HG03175 (cell line): ENCODE measurements around the gene MS4A10.

Source experiments
- ATAC-seq: cut with Tn5 transposase; IDR thresholded peaks from one replicate; pipeline ENCODE4 v1.9.1; 2021; ENCODE audit warnings: mild to moderate bottlenecking, moderate library complexity; ENCODE audit not compliant: unreplicated experiment

The MS4A10 gene

DNA sequence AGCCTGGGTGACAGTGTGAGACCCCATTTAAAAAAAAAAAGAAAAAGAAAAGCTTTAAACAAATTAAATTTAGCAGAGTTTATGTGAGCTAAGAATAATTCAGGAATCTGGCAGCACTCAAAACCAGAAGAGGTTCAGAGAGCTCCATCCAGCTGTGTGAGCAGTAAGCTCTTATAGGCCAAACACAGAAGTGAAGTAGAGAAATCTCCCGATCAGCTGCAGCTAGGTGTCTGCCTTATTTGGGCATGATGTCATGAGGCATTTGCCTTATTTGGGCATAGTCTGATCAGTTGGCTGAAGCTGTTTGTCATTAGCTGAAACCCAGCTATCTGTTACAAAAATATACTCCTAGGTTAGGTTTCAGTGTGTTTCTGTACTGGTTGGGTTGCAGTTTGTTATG lies 20.3 kb upstream of the MS4A10 start:
- peak; percentile 41 for ATAC-seq

DNA sequence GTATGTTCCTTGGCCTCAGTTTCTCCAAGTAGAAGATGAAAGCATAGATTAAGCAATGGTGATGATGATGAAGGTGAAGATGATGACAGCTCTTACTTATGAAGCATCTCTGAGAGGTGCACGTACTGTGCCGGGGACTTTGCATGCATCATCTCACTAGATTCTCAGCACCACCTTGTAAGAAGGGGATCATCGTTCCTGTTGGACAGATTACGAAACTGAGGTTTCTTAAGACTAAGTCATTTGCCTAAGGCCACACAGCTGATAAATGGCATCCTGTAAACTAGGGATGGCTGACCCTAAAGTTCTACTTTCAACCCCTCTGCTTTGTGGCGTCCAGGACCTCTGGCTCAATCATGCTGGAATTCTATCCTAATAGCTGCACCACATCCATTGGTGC lies 19.8 kb upstream of the MS4A10 start:
- no peak for ATAC-seq

DNA sequence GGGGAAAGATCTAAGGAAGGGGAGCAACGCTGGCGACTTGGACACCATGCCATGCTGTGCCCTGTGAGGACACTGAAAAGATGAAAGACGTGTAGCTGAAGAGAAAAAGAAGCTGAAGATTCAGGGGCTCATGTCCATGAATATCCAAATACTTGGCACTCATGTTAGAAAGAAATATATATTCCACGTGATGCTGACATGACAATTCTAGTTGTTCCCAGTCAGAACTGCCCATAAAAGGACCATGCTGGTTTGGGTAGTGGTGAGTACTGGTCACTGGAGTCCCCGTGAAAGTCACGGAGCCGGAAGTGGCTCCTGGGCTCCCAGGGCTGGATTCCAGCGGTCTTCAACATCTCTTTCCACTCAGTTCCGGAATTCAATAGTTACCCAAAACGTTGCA lies 18.6 kb upstream of the MS4A10 start:
- no peak for ATAC-seq

DNA sequence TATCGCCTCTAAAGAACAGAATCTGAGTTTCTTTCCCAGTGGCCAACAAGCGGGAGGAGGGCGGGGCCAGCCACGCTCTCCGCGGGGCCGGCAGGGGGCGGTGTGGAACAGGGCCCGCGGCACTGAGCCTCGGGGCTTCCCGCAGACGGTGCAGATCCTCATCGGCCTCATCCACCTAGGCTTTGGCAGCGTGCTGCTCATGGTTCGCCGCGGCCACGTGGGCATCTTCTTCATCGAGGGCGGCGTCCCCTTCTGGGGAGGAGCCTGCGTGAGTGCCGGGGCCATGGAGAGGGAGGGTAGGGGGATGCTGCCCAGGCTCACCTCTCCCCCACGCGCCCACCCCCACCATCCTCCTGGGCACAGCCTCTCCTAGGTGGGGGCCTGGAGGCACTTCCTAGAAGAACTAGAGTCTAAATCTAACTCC lies 17.7 kb upstream of the MS4A10 start:
- no peak for ATAC-seq

DNA sequence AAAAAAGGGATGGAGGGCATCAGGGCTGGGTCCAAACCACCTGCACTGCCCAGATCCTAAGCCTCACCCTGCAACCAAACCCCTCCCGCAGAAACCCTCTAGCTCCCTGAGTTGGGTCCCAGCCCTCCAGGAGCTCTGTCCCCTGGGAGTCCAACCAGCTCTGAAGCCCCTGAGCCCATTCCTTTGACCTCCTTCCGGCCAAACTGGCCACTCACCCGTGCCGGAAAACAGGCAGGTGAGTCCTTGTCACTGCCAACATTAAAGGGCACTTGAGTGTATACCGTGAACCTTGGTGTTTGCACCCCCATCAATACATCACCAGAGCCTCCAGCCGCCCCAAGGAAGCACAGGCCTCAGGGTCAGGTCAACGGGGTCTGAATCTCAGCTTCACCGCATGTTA lies 16.9 kb upstream of the MS4A10 start:
- ATAC-seq = no peak

DNA sequence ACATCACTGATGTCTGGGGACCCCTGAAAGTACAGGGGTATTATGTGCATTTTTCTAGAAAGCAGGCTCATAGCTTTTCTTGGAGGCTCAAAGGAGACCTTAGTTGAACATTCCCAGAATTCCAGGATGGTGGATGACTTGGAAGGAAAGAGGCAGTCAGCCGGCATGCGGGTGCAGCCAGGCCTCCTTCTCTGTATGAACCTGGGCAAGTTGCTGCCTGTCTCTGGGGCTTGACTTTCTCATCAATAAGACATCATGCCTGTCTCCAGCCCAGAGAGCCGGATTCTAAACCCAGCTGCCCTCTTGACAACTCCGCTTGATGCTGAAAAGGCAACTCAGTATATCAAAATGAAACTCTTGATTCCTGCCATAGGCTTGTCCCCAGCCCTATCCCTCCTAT lies 15.9 kb upstream of the MS4A10 start:
- no peak for ATAC-seq

DNA sequence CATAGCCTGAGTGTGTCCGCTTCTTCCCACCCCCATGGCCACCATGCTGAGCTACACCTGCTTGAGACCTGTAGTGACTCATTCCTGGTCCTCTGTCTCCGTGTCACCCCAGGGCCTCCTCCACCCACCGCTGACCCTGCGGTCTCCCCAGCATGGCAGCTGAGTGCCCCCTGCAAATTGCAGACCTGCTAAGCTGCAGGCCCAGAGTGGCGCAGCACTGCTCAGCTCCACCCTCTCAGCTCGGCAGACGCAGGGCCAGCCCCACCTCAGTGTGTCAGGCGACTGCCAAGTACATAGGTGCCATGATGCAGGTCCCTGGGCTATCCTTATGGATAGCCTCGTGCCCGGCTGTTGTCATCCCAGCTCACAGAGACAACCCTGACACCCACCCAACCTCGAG lies 15.3 kb upstream of the MS4A10 start:
- ATAC-seq = no peak

DNA sequence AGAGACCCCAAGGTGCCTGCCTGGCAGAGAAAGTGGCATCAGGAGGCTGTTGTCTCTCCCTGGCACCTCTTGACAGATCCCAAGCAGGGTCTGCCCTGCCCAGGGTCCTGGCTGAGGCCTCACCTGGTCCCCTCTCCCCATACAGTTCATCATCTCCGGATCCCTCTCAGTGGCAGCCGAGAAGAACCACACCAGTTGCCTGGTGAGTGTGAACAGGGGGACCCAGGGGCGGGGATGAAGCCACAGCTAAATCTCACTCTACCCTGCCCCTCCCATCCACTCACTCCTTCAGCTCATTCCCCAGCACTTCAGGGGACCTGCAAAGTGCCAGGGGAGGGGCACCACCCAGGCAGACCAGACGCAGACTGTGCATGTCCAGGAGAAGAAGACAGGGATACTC lies 14.0 kb upstream of the MS4A10 start:
- no peak for ATAC-seq

DNA sequence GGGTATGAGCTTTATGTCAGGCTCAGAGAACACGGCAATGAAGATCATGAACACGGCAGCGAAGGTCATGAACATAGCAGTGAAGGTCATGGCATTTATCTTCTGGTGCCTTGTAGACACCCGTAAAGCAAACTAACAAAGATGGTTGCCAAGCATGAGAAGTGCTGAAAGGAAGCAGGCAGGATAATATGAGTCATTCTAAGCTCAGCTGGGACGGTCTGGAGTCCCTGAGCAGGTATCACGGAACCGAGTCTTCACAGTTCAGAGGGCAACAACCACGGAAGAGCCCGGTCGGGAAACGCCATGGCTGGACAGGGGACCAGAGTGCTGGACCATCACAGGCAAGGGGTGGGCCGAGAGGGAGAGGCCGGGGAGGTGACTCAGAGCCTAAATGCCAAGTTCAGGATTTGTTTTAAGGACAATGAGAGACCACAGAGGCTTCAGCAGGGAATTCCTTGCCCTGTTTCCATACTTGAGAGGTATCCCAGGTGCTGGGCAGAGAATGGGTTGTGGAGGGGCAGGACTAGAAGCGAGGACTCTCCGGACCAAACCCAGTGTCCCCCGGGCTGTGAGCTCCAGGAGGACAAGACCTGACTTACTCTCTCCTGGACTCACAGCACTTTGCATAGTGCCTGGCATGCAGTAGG lies 13.1 kb upstream of the MS4A10 start:
- no peak for ATAC-seq

DNA sequence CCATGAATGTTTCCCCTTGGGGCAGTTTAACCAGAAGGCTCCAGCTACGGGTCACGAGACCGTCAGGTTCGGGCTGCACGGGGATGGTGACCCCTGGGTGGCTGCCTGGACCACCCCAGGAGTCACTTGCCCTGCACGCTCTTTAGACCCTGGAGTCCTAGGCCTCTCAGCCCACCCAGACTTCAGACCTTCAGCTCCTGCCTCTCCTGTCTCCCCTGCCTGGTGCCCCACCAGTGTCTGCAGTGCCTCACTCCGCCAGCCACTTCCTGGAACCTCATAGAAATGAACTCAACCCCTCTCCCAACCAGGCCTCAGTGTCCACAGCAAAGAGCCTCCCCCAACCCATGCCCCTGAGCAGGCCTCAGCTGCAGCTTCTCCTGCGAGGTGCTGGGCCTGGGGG lies 12.5 kb upstream of the MS4A10 start:
- no peak for ATAC-seq

DNA sequence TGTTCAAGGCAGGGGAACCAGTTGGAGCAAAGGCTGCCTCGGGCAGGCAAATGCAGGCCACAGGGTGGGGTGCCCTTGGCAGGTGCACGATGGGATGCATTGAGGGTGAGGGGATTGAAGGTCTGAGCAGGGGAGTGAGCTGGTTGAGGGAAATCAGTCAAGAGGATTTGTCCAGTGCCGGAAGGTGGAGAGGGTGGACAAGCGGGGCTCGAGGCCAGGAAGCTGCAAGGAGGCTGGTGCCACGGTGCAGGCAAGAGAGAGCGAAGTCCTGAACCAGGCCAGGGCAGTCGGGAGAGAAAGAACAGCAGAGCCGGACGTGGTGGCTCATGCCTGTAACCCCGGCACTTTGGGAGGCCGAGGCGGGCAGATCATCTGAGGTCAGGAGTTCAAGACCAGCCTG lies 10.4 kb upstream of the MS4A10 start:
- no peak for ATAC-seq

DNA sequence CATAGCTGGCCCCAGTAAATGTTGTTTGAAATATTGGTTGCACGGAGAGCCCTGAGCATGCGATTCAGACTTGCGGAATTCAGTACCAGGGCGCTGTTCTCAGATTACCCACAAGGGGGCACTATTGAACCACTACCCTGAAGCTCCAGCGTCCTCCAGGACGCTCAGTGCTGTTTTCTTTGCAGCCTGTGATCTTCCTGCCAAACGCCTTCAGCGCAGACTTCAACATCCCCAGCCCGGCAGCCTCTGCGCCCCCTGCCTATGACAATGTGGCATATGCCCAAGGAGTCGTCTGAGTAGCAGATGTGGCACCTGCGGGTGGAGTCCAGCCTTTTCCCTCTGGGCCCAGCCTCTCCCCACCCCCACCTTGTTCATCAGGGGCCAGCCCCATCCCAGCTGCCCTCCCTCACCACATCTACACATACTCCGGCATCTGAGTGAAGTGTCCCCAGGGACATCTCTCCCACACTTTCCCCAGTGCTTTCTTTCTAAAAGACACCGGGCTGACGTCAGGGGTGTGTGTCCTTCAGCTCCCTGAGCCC lies 9.6 kb upstream of the MS4A10 start:
- ATAC-seq = peak; percentile 69

DNA sequence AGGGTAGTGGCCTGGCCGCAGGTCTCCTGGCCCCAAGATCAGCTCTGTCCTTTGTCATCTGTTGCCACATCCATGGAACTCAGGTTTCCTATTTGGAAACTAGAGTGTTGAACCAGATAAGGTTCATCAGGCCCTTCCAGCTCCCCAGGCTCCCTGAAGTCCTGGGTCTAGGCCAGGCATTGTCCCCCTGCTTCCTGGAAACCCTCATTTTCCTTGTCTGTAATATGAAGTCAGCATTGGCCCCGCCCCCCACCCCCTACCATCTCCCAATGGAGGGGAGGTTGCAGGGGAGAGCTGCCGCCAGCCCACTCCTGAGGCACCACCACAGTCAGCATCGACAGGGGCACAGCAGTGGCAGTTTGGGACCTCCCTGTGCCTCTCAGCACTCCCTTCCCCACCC lies 9.0 kb upstream of the MS4A10 start:
- ATAC-seq = no peak

DNA sequence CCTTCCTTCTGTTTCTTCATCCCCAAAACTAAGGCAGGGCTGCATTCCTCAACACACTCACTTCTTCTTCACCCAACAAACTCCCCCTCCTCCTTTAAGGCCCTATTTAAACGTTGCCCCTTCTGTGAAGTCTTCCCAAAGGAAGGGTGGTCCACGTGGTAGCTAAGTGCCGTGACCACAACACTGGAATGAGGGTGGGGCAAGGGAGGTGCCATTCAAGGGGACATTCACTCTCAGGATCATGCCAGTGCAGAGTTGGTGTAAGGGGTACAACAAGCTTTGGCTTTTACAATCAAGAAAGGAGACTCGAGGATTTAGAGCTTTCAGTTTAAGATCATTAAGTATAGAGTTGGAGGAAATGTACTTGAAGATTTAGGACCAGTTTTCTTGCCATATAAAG lies 8.0 kb upstream of the MS4A10 start:
- no peak for ATAC-seq

DNA sequence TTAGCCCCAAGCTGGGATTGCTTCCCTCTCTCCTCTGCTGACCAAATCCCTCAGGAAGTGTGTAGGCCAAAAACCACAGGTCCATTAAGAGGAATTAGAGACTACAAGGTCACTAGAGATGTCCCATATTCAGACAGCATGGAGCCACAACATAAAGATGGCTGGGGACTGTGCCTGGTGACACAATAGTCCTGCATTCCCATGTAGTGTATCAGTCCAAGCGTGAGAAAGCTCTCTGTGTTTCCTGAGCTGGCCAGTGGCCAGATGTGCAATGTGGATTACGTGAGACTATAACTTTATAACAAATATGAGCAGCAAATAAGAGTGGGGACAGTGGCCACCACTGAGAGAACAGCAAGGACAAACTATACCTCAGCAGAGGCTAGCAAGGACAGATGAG lies 7.6 kb upstream of the MS4A10 start:
- ATAC-seq = no peak

DNA sequence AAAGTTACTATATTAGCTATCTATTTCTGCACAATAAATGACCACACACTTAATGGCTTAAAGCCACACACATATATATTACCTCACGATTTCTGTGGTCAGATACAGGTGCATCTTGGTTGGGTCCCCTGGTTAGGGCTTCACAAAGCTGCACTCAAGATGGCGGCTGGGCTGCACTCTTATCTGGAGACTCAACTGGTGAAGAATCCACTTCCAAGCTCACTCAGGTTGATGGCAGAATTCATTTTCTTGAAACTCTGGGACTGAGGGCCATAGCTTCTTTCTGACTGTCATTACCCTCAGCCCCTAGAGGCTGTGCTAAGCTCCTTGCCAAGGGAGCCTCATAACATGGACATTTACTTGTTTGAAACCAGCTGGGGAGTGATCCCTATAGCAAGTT lies 5.1 kb upstream of the MS4A10 start:
- no peak for ATAC-seq

DNA sequence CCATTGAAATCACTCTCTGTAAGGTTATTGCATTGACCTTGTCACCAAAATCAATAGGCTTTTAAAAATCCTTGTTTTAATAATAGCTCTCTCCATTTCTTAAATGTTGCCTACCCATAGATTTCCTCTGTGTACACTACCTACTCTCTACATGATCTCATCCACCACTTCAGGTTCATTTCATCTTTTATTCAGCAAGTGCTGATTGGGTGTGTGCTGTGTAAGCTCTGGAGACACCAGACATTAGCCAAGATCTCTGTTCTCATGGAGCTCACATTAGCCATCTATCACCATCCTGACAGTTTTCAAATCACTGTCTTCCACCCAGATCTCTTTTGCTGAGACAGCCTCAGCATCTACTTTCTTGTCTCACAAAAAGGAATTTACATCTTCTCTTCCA lies 4.4 kb upstream of the MS4A10 start:
- ATAC-seq = no peak

DNA sequence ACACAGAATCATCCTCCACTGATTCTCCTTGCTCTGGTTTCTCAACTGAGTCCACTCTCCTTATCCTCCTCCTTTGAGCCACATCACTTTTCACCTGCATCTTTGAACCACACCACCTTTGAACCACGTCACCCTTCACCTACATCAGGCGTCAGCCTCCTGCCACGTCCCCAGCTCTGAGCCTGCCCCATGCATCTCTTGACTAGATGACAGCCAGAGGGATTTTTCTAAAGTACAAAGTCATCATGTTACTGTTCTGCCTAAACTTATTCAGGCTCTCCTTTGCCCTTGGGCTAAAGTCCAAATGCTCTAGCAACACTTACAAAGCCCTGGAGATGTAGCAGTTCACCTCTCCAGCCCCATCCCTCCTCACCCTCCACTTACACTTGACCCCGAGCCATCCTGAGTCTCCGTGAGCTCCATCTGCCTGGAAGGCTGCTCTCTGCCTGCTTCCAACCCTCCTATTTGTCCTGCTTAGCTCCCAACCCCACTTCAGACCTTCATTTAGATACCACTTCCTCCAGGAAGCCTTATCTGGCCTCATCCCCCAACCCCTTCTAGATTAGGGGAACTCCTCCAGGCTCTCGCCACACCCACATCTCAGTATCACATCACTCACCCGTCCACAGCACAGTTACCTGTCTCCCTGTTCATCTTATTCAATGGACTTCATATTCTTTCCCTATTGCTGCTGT lies 3.7 kb upstream of the MS4A10 start:
- ATAC-seq = no peak

DNA sequence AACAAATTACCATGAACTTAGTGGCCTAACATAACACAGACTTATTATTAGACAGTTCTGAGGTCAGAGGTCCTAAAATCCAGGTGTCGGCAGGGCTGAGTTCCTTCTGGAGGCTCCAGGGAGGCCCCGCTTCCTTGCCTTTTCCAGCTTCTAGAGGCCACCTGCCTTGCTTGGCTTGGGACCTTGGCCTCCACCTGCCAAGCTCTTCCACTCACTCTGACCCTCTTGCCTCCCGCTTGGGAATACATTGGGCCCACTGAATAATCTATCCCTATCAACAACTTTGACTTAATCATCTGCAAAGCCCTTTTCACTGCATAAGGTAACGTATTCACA lies 3.2 kb upstream of the MS4A10 start:
- no peak for ATAC-seq

DNA sequence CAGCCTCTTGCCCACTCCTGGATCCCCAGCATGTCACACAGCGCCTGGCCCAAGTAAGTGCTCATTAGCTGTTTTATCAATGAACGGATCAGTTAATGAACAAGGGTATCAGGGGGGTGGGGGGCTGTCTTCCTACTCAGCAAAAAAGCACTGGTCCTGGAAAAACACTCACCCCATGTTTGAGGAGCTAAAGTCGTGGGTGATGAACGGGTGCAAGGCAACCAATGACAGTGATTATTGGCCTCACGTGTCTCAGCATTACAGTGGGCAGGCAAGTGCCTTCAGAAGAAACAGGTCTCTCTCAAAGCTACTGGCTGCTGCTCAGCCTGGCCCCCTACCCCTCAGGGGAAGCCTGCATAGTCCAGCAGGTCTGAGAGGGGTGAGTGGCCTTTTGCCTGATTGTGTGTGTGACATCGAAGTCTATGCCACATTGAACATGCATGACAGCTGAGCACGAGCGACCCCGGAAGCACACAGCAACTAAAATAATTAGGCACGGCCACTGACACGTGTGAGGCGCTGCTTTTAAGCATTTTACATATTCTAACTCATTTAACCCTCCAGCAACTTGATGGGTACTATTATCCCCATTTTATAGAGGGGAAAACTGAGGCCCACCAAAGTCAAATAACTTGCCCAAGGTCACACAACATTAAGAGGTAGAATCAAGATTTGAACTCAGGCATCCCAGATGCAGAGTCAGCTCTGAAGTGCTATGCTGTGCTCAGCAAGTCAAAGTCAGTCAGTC lies 2.6 kb upstream of the MS4A10 start:
- ATAC-seq = no peak

DNA sequence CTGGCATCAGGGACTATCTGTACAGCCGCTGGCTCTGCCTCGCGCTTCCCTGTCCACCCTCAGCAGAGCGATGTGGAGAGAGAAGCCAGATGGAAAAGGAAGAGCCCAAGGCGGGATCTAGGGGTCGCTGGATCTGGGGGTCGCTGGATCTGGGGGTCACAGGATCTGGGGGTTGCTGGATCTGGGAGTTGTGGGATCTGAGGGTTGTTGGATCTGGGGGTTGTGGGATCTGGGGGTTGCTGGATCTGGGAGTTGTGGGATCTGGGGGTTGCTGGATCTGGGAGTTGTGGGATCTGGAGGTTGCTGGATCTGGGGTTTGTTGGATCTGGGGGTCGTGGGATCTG lies 2.0 kb upstream of the MS4A10 start:
- ATAC-seq = no peak

DNA sequence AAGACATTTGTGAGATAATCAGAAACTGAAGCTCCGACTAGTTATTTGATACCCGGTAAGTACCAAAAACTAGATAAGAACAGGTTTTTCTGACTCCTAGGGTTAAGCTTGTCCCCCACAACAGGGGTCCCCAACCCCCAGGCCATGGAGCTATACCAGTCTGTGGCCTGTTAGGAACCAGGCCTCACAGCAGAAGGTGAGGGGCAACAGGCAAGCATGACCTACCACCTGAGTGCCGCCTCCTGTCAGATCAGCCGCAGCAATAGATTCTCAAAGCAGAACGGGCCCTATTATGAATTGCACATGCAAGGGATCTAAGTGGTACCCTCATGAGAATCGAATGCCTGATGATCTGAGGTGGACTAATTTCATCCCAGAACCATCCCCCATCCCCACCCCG lies 1.2 kb upstream of the MS4A10 start:
- no peak for ATAC-seq
